GM12878 (cell line): ENCODE data around the gene IL22. TPM values are rescaled to one million over a fixed set of nuclear protein-coding genes. Genes with fewer than 3 reads are reported as not detected.

Source experiments
- ATF7 ChIP-seq: fragments of 450-650 bp; IDR thresholded peaks from 2 replicates; pipeline ENCODE4 v1.6.1; 2016; ENCODE audit warnings: low read depth, mild to moderate bottlenecking
- BRCA1 ChIP-seq: IDR thresholded peaks from 2 replicates; pipeline ENCODE4 v1.6.1; 2011; ENCODE audit warnings: low read depth, low read length, improper control_type of control experiment
- CHD4 ChIP-seq: fragments of 200-600 bp; sonication (generic); IDR thresholded peaks from 2 replicates; pipeline ENCODE4 v1.6.1; 2016; ENCODE audit warnings: mild to moderate bottlenecking
- E4F1 ChIP-seq: fragments of 450-650 bp; IDR thresholded peaks from 2 replicates; pipeline ENCODE4 v1.6.1; 2018; ENCODE audit warnings: borderline replicate concordance, mild to moderate bottlenecking; ENCODE audit not compliant: partially characterized antibody
- IKZF2 ChIP-seq, 2 experiments: fragments of 450-650 bp; IDR thresholded peaks; 2 replicates each; pipeline ENCODE4 v1.6.1; 2017; ENCODE audit warnings: mild to moderate bottlenecking in 2 of 2, moderate library complexity in 2 of 2
- JUNB ChIP-seq: IDR thresholded peaks from 2 replicates; pipeline ENCODE4 v1.6.1; 2016; ENCODE audit warnings: antibody characterized with exemption, mild to moderate bottlenecking
- KLF5 ChIP-seq: fragments of 450-650 bp; IDR thresholded peaks from 2 replicates; pipeline ENCODE4 v1.6.1; 2014; ENCODE audit warnings: mild to moderate bottlenecking; ENCODE audit not compliant: partially characterized antibody
- MTA2 ChIP-seq: fragments of 450-650 bp; IDR thresholded peaks from 2 replicates; pipeline ENCODE4 v1.6.1; 2016; ENCODE audit warnings: low read depth, mild to moderate bottlenecking, moderate library complexity
- MYB ChIP-seq: fragments of 150-350 bp; IDR thresholded peaks from 2 replicates; pipeline ENCODE4 v1.6.1; 2014; ENCODE audit warnings: mild to moderate bottlenecking, low read depth, low read length, borderline replicate concordance
- NFYA ChIP-seq: IDR thresholded peaks from 2 replicates; pipeline ENCODE4 v1.6.1; 2011; ENCODE audit warnings: low read depth, mild to moderate bottlenecking, low read length, improper control_type of control experiment, borderline replicate concordance
- NRF1 ChIP-seq: conservative IDR thresholded peaks from 2 replicates; pipeline ENCODE4 v1.6.1; 2011; ENCODE audit warnings: mild to moderate bottlenecking, low read depth, low read length, improper control_type of control experiment
- PML ChIP-seq: IDR thresholded peaks from 2 replicates; pipeline ENCODE4 v1.6.1; 2012; ENCODE audit warnings: low read length, inconsistent platforms
- RAD21 ChIP-seq: IDR thresholded peaks from 2 replicates; pipeline ENCODE4 v1.6.1; 2011; ENCODE audit warnings: mild to moderate bottlenecking, low read depth, low read length, moderate library complexity; ENCODE audit not compliant: insufficient read depth
- RB1 ChIP-seq: fragments of 450-650 bp; formaldehyde crosslinking; IDR thresholded peaks from 2 replicates; pipeline ENCODE4 v1.6.1; 2017; ENCODE audit warnings: mild to moderate bottlenecking, borderline replicate concordance
- SMARCA5 ChIP-seq: fragments of 450-650 bp; IDR thresholded peaks from 2 replicates; pipeline ENCODE4 v1.6.1; 2017; ENCODE audit warnings: mild to moderate bottlenecking
- TCF3 ChIP-seq: IDR thresholded peaks from 2 replicates; pipeline ENCODE4 v1.6.1; 2012; ENCODE audit warnings: low read depth, mild to moderate bottlenecking, low read length, borderline replicate concordance; ENCODE audit not compliant: insufficient read depth
- TCF7 ChIP-seq: IDR thresholded peaks from 2 replicates; pipeline ENCODE4 v1.6.1; 2014; ENCODE audit warnings: antibody characterized with exemption, borderline replicate concordance
- ZNF217 ChIP-seq: fragments of 450-650 bp; IDR thresholded peaks from 2 replicates; pipeline ENCODE4 v1.6.1; 2017; ENCODE audit warnings: antibody characterized with exemption, mild to moderate bottlenecking
- polyA plus RNA-seq, 11 experiments: library from polyadenylated mRNA; depleted of rRNA in 4 of 11; unstranded in 6 of 11; stranded (reverse) in 5 of 11; fragments of >200 nt; fragmentation: Nextera tagmentation in 4 of 11; fragmentation: Illumina TruSeq in 1 of 11; extraction: Ambion mirVana in 4 of 11; extraction: Trizol in 1 of 11; gene quantifications; 1 replicate in 1 of 11; 2 replicates in 10 of 11; pipeline versions ENCODE4 v1.2.1 to v1.2.3, GENCODE V29; 2011 to 2016; ENCODE audit warnings: inconsistent platforms in 2 of 11, missing spikeins in 2 of 11, low read depth in 1 of 11
- total RNA-seq, 4 experiments: library from RNA; depleted of rRNA in 3 of 4; stranded (reverse); fragments of >200 nt in 3 of 4; fragmentation: Illumina TruSeq in 1 of 4; extraction: Trizol in 1 of 4; gene quantifications; 2 replicates each; pipeline versions ENCODE4 v1.2.1 to v1.2.3, GENCODE V29; 2013 to 2021
- TF ChIP-seq, protein P1 (sequence below): fragments of 450-650 bp; IDR thresholded peaks from 2 replicates; pipeline ENCODE4 v1.6.1; 2017; ENCODE audit warnings: borderline replicate concordance
- TF ChIP-seq, protein P2 (sequence below): IDR thresholded peaks from 2 replicates; pipeline ENCODE4 v1.6.1; 2012; ENCODE audit warnings: low read depth, low read length, improper control_type of control experiment
- TF ChIP-seq, protein P3 (sequence below): fragments of 450-650 bp; IDR thresholded peaks from 2 replicates; pipeline ENCODE4 v1.6.1; 2017; ENCODE audit warnings: mild to moderate bottlenecking, moderate library complexity
- TF ChIP-seq, protein P4 (sequence below): fragments of 450-650 bp; IDR thresholded peaks from 2 replicates; pipeline ENCODE4 v1.6.1; 2014; ENCODE audit warnings: mild to moderate bottlenecking

IL22 gene
- total and polyA plus RNA-seq, 10 of the 15 experiments (the other 5 are each of a cell fraction or from before 2014, with no cell fraction given) = not detected

- TF ChIP-seq E4F1 = no peak
- TF ChIP-seq JUNB = peak; percentile 95
- TF ChIP-seq, protein P1, sequence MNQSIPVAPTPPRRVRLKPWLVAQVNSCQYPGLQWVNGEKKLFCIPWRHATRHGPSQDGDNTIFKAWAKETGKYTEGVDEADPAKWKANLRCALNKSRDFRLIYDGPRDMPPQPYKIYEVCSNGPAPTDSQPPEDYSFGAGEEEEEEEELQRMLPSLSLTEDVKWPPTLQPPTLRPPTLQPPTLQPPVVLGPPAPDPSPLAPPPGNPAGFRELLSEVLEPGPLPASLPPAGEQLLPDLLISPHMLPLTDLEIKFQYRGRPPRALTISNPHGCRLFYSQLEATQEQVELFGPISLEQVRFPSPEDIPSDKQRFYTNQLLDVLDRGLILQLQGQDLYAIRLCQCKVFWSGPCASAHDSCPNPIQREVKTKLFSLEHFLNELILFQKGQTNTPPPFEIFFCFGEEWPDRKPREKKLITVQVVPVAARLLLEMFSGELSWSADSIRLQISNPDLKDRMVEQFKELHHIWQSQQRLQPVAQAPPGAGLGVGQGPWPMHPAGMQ = no peak
- no peak for TF ChIP-seq SMARCA5
- TF ChIP-seq BRCA1 = no peak
- TF ChIP-seq, protein P2, sequence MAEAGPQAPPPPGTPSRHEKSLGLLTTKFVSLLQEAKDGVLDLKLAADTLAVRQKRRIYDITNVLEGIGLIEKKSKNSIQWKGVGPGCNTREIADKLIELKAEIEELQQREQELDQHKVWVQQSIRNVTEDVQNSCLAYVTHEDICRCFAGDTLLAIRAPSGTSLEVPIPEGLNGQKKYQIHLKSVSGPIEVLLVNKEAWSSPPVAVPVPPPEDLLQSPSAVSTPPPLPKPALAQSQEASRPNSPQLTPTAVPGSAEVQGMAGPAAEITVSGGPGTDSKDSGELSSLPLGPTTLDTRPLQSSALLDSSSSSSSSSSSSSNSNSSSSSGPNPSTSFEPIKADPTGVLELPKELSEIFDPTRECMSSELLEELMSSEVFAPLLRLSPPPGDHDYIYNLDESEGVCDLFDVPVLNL = no peak
- no peak for TF ChIP-seq MYB
- no peak for TF ChIP-seq ZNF217
- TF ChIP-seq IKZF2 (IDR thresholded peaks at IDR 0.05) = peak; percentile 64 to 88; a peak in 3 of 4 replicates
- TF ChIP-seq, protein P3, sequence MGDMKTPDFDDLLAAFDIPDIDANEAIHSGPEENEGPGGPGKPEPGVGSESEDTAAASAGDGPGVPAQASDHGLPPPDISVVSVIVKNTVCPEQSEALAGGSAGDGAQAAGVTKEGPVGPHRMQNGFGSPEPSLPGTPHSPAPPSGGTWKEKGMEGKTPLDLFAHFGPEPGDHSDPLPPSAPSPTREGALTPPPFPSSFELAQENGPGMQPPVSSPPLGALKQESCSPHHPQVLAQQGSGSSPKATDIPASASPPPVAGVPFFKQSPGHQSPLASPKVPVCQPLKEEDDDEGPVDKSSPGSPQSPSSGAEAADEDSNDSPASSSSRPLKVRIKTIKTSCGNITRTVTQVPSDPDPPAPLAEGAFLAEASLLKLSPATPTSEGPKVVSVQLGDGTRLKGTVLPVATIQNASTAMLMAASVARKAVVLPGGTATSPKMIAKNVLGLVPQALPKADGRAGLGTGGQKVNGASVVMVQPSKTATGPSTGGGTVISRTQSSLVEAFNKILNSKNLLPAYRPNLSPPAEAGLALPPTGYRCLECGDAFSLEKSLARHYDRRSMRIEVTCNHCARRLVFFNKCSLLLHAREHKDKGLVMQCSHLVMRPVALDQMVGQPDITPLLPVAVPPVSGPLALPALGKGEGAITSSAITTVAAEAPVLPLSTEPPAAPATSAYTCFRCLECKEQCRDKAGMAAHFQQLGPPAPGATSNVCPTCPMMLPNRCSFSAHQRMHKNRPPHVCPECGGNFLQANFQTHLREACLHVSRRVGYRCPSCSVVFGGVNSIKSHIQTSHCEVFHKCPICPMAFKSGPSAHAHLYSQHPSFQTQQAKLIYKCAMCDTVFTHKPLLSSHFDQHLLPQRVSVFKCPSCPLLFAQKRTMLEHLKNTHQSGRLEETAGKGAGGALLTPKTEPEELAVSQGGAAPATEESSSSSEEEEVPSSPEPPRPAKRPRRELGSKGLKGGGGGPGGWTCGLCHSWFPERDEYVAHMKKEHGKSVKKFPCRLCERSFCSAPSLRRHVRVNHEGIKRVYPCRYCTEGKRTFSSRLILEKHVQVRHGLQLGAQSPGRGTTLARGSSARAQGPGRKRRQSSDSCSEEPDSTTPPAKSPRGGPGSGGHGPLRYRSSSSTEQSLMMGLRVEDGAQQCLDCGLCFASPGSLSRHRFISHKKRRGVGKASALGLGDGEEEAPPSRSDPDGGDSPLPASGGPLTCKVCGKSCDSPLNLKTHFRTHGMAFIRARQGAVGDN = no peak
- TF ChIP-seq MTA2 = peak; percentile 98
- no peak for TF ChIP-seq TCF7
- no peak for TF ChIP-seq NFYA
- TF ChIP-seq, protein P4, sequence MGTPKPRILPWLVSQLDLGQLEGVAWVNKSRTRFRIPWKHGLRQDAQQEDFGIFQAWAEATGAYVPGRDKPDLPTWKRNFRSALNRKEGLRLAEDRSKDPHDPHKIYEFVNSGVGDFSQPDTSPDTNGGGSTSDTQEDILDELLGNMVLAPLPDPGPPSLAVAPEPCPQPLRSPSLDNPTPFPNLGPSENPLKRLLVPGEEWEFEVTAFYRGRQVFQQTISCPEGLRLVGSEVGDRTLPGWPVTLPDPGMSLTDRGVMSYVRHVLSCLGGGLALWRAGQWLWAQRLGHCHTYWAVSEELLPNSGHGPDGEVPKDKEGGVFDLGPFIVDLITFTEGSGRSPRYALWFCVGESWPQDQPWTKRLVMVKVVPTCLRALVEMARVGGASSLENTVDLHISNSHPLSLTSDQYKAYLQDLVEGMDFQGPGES = no peak
- no peak for TF ChIP-seq CHD4
- no peak for TF ChIP-seq KLF5
- TF ChIP-seq ATF7 = peak; percentile 87
- no peak for TF ChIP-seq NRF1
- TF ChIP-seq RB1 = no peak
- peak; percentile 84 for TF ChIP-seq PML
- TF ChIP-seq TCF3 = no peak
- TF ChIP-seq RAD21 = no peak
These were observed 36.7 kb upstream of the IL22 start (continued) for GRCh38 chr12:68290126-68290525.
